LNCAP (cell line): Measurements from ENCODE around the gene SIN3A.

ENCODE experiments used
- CTCF ChIP-seq: fragments of 450-650 bp; IDR thresholded peaks from 2 replicates; pipeline ENCODE4 v1.5.1; 2017; ENCODE audit warnings: mild to moderate bottlenecking

The SIN3A gene

GRCh38 chr15:75436881-75437280 is 14.6 kb downstream of the SIN3A start:
- no peak for TF ChIP-seq CTCF

GRCh38 chr15:75431682-75432081 is 19.8 kb downstream of the SIN3A start:
- TF ChIP-seq CTCF, result no peak

GRCh38 chr15:75431270-75431669 is 20.2 kb downstream of the SIN3A start:
- TF ChIP-seq CTCF, result no peak

- no peak for TF ChIP-seq CTCF
Observed at GRCh38 chr15:75430259-75430658, 21.2 kb downstream of the SIN3A start.

GRCh38 chr15:75428152-75428551 is 23.3 kb downstream of the SIN3A start:
- no peak for TF ChIP-seq CTCF

- TF ChIP-seq CTCF, result no peak; the same call in 1 of the 2 replicates
Observed at GRCh38 chr15:75425966-75426500, 25.5 kb downstream of the SIN3A start.

GRCh38 chr15:75422554-75422953 is 28.9 kb downstream of the SIN3A start:
- no peak for TF ChIP-seq CTCF

GRCh38 chr15:75420698-75421097 is 30.8 kb downstream of the SIN3A start:
- TF ChIP-seq CTCF, result no peak
